SIG-M5 treated with dmso at 0.1 percent for 504 hours (cell line): ENCODE measurements around the gene ZNF618.
A peak's percentile ranks its signal among the peaks of the same experiment; 100 is the strongest.

Experiments
- DNase-seq: peaks from one replicate; lab custom pipeline; 2025; ENCODE audit not compliant: unreplicated experiment; lab: John Stamatoyannopoulos, UW

The ZNF618 gene, protein sequence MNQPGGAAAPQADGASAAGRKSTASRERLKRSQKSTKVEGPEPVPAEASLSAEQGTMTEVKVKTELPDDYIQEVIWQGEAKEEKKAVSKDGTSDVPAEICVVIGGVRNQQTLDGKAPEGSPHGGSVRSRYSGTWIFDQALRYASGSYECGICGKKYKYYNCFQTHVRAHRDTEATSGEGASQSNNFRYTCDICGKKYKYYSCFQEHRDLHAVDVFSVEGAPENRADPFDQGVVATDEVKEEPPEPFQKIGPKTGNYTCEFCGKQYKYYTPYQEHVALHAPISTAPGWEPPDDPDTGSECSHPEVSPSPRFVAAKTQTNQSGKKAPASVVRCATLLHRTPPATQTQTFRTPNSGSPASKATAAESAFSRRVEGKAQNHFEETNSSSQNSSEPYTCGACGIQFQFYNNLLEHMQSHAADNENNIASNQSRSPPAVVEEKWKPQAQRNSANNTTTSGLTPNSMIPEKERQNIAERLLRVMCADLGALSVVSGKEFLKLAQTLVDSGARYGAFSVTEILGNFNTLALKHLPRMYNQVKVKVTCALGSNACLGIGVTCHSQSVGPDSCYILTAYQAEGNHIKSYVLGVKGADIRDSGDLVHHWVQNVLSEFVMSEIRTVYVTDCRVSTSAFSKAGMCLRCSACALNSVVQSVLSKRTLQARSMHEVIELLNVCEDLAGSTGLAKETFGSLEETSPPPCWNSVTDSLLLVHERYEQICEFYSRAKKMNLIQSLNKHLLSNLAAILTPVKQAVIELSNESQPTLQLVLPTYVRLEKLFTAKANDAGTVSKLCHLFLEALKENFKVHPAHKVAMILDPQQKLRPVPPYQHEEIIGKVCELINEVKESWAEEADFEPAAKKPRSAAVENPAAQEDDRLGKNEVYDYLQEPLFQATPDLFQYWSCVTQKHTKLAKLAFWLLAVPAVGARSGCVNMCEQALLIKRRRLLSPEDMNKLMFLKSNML

DNA sequence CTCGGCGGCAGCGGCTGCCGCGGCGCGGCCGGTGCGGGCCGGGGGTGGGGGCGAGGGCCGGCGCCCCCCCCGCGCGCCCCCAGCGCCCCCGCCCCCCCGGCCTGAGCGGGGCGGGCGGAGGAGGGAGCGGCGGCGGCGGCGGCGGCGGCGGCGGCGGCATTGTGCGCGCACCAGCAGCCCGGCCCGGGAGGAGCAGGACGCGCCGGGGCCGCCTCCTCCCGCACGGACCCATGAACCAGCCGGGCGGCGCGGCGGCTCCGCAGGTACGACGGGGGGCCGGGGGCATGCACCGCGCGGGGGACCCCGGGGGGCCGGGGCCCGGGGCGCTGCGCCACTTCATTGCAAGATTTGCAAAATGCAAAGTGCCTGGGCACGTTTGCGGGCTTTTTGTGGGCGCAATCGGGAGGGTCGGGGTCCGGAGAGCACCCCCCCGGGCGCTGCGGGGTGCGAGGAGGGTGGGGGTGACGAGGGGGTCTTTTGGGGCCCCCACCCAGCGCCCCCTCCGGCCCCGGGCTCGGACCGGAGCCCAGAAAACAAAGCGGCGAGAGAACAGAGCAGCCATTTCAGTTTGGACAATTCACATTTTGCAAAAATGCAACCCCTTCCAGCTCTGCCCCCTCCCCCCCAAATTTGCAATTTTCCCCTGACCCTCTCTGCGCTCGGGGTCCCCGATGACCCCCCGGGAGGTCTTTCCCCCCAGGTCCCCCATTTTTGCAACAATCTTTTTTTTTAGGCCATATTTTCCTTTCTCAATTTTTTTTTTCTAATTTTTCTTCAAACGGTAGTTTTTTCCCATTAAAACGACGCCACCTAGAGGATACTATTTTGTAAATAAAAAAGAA lies at the start of gene ZNF618:
ZNF618 (plus strand) TSS at position 159 of the 842 bp plus-strand sequence; CDS start at position 231, 72 bp downstream.
- no peak for DNase-seq

DNA sequence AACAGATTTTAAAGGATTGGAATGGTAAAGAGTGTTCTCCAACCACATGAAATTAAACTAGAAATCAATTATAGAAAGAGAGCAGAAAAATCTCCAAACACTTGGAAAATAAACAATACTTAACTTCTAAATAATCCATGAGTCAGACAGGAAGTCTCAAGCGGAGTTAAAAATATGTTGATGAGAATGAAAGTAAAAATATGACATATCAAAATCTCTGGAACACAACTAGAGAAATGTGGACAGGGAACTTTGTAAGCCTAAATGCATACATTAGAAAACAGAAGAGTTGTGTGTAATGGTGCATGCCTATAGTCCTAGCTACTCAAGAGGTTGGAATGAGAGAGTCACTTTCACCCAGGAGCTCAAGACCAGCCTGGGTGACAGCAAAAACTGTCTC lies 47.9 kb upstream of the ZNF618 start:
- no peak for DNase-seq

DNA sequence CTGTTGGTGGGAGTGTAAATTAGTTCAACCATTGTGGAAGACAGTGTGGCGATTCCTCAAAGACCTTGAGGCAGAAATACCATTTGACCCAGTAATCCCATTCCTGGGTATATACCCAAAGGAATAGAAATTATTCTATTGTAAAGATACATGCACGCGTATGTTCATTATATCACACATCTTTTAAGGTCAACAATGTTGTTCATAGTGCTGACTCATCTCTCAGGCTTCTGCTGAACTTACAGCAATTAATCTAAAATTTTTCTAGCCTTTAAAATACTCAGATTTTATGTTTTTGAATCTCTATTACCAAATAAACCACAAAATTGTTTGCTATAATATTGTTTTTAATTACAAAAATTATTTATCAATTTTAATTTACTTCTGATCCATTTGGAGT lies 38.8 kb upstream of the ZNF618 start:
- no peak for DNase-seq

DNA sequence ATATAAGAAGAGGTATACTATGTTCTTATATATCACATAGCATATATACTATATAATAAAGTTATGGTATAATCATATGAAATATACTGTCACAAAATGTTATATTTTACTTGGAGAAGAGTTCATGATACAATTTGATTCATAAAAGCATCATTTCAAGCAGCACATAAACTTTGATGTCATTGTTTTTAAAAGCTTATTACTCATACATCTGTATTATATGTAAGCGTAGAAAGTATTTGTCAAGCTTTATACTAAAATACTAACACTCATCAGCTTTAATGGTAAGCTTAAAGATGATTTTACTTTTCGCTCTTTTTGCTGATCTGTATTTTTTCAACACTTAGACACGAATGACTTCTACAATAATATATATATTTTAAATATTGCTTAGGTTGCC lies 34.0 kb upstream of the ZNF618 start:
- DNase-seq = no peak

DNA sequence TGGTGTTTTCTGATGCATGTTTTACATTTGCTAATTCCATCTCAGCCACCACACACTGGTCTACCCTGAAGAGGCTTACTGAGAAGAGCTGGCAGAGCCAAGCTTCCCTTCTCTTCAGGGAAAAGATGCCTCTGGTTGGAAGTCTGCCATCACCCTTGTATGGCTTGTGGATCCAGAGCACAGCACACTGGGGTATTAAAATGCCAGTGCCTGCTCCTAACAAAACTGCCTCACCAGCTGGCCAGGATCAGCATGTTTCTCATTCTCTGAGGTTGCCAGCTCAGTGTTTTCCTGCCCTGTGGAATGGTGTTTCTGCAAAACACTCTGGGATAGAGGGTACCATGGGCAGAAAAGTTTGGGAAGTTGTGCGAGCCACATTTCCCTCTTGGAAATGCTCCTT lies 31.6 kb upstream of the ZNF618 start:
- no peak for DNase-seq

DNA sequence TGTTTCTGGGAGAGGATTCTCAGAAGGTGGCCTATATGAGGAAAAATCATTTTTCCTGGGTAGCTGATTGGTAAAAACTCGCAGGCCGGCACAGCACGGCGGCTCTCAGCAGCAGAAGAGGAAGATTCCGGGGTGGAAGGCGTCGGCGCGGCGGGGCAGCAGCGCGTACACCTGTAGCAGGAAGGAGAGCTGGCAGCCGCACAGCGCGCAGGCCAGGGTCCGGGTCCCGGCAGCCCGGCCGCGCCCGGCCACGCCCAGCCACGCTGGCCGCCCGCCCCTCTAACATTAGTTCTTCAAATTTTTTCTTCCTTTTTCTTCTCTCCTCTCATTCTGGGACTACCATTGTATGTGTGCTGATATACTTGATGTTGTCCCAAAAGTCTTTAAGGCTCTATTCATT lies 24.8 kb upstream of the ZNF618 start:
- no peak for DNase-seq

DNA sequence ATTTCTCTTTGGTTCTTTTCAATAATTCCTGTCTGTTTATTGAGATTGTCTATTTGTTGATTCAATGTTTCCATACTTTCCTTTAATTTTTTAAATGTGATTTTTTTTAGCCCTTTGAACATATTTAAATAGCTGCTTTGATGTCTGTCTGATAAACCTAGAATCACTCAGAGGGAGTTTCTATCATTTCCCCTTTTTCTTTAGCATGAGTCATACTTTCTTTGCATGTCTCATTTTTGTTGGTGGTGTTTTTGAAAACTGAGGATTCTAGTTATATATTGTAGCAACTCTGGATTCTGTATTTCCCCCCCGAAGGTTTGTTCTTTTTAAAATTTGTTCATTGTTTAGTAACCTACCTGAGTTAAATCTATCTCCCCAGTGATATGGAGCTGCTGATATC lies 24.2 kb upstream of the ZNF618 start:
- DNase-seq = peak; percentile 61

DNA sequence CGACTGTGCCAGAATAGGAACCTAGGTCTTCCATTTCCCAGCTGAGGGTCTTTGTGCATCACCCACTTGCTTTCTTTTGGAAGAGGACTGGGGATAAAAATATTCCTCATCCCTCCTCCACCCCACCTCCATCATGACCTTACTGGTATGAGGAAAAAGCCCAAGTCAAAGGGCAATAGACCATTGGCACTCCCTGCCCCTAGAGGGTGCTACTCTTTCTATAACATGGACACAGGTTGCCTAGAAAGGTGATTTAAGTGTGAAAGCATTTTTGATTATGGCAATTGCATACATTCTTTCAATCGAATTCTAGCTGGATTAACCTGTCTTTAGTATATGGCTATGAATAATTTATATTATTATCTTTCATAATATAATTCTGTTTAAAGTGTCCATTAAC lies 22.8 kb upstream of the ZNF618 start:
- DNase-seq = peak; percentile 13

DNA sequence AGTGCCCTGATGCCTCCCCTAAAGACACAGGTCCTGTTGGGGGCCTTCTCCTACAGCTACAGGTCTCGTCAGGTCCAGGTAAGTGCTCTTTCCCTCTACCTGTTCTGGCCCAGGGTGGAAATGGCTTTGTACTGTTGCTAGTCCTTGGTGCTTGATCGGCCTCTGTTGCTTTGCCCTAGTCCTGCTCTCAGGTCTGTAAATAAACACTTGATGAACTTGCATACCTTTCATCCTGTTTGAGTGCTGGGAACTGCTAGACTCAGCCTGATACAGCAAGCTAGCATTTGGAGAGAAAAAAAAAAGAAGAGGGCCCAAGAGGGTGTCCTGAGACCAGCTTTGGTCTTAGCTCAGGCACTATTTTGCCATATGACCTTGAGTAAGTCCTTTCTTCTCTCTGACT lies 21.8 kb upstream of the ZNF618 start:
- DNase-seq = no peak

DNA sequence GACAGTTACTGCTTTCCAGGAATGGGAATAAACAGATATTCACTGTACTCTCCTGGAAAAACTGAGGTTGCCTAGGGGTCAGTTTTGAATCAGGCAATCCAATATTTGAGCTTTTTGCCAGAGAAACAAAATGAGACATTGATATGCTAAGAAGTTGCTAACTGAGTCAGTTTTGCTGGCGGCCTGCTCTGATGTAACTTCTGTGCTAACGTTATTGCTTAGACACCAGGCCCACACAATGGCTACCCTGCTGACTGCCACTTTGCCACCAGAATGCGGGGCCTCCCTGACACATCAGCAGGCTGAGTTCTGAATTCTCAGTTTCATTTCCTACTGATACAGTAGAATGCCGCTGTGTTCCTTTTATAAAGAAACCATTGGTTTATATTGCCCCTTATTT lies 18.2 kb upstream of the ZNF618 start:
- peak; percentile 82 for DNase-seq

DNA sequence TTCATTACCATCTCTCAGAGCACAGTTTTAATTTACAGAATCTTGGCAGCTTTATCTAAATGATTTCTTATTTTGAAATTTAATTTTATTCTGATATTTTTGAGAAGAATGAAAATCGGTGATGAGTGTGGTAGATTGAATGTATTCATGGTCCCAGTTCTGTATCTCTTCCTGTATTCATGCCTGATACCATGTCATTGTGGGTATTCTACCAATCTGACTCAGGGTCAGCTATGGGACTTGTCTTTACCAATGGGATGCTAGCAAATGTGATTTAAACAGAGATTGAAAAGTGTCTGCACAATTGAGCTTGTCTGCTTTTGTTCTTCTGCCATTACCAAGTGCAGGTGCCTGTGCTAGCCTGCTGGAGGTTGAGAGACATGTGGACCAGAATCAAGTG lies 17.8 kb upstream of the ZNF618 start:
- DNase-seq = peak; percentile 32

DNA sequence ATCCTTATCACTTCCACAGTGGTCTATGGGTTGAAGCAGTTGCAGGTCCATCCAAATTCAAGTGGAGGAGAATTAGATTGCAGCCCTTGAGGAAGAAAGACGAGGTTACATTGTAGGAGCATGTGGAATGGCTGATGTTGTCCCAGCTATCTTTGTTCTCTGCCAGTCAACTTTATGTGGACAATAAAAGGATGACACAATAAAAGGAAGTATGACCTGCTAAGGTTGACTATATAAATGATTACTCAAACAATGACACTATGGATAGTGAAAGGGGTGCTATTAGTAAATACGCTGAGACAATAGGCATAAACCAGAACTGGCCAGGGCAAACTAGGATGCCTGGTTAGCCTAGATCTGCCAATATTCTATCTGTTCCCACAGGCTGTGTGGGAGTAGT lies 12.8 kb upstream of the ZNF618 start:
- DNase-seq = no peak

DNA sequence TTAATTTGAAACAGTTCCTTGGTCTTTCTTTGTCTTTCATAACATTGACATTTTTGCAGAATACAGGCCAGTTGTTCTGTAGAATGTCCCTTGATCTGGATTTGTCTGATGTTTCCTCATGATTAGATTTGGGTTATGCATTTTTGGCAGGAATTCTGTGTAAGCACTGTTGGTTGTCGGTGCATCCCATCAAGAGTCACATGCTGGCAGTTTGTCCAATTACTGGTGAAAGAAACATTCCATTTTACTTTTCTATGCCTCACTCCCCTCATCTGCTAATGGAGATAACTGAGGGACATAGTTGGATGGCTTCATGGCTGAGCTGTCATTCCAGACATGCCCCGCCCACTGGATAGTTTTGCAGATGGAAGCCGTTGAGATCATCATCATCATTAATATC lies 7.6 kb upstream of the ZNF618 start:
- DNase-seq = no peak

DNA sequence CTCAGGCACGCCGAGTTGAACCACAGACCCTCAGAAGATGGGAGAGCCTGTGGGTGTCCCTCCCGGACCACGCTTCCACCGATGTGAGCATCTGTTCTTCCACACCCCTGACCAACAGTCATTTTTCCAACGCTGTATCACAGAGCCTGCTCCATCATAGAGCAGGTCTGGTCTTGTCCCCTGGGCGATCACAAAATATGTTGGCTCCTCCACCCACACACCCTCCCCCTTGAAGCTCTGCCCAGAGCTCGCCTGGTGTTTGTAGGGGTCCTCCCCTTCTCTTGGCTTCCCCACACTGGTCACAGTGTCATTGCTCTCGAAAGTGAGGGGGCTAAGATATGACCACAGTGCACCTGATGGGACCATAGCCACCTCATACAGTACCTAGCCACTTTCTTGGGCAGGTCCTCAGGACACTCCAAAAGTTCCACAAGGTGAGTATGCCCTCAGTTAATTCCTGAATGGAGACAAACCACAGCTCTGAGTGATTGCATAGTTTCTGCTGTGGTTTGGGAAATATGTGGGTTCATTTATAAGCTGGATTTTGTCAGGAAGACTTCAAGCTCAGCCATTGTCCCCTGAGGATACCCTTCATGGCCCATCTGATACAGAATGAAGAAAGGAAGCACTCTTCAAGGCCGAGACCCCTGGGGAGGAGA lies 3.5 kb upstream of the ZNF618 start:
- no peak for DNase-seq

DNA sequence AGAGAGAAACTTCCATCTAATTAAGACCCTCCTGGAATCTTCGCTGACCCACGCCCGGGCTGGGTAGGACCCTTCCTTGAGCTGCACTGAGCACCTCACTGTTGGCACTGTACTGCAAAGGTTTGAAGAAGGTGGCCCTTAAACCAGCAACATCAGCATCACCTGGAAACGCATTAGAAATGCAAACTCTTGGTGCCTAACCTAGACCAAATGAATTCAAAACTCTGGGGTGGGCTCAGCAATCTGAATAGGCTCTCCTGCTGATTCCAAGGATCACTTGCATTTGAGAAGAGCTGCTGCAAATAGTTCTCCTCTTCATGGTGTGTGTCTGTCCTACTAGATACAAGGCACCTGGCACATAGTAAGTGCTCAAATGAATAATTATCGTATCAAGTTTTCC lies 2.7 kb upstream of the ZNF618 start:
- DNase-seq = no peak

DNA sequence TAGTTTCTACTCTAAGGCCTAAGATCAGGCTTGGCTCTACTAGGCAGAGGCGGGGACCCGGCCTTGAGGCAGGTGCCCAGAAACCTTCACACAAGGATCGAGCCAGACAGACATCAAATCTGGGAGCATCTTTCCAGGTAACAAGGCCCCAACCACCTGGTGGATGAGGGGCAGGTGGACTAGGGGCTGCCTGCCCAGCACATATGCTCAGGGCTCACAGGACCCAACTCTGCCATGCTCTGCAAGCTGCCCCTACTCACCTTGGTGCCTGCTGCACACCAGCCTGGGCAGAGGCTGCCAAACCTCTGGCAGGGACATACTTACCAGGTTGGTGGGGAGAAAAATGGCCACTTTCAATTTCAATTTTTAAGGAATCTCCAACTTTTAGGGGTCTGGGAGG lies 2.2 kb upstream of the ZNF618 start:
- no peak for DNase-seq

DNA sequence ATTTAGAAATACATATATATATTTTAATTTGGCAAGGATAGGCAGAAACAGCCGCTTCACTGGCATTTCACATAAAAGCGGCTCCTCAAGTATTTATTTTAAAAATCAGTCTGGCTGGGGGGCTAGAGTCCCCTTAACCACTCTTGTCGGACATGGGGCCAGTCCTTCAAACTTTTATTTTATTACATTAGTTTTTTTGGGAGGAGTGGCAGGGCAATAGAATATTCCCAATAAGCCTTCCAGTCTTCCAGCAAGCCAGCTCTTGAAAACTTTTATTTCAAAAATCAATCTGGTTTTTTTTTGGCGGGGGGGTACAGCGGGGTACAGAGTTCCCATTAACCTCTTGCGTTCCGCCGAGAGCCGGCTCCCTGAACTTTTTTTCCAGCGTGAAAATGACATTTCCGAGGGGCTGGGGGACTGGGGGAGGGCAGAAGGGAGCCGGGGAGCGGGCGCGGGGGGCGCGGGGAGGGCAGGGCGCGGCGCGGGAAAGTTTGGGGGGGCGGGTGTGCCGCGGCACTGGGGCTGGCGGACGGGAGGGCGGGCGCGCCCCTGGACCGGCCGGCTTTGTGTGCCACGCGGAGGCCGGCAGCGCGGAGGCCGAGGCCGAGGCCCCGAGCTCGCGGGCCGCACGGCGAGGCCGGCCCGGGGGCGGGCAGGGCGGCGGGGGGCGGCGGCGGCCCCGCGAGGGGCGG lies 504 bp upstream of the ZNF618 start:
- DNase-seq = no peak

DNA sequence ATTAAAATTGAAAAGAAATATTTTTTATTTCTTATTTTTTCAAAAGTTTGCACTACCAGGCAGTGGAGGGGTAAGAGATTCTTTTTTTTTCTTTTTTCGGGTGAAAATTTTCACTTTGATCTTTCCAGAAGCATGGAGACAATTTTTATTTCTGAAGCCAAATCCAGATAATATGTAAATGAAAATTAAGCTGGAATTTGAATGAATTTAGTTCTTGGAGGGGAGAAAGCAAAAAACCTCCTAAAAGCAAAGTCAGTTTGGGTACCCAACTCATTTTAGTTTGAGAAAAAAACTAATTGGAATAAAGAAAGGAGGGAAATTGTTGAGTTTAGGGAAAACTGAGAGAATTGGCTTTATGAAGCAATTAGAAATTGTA lies 872 bp downstream of the ZNF618 start:
- DNase-seq = no peak

DNA sequence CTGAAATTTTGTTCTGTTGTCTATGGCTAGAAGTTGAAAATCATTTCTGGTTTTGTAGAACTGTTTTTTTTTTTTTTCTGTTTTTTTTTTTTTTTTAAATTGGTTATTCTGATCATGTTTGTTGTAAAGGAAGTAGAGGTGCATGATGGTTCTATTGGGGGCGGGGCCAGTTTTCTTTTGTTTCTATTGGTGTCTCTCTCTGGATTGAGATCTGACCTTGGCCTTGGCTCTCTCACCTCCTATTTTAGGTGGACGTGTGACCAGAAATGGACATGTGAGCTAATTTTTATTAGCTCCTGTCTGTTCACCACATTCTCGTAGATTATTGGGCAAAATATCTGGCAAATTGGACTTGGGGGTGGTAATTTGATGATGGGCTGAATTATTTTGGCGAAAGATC lies 3.2 kb downstream of the ZNF618 start:
- DNase-seq = no peak

DNA sequence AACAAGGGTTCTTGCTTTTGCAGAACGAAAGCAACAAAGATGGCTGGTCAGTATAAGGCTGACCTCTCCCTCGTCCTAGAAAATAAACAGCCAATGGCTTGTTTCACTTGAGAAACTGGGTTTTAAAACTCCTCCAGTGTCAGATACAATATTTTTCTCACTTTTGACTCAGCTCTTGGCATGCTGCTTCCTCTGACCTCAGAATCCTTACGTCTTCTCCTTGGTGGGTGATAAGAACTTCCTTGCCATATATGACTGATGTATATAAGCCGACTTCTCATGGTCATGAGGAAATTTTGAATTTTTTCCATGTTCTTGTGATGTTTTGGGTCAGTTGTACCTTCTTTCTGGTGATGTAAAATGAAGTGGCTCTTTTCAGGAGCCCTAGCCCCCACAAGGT lies 3.8 kb downstream of the ZNF618 start:
- DNase-seq = no peak
